ENCODE measurements around the gene PYM1. TPM values are rescaled to one million over a fixed set of nuclear protein-coding genes. Genes with fewer than 3 reads are reported as not detected.

PYM1 gene
- total RNA-seq, 1 experiment from 2014 or later = 58.9 TPM

DNA sequence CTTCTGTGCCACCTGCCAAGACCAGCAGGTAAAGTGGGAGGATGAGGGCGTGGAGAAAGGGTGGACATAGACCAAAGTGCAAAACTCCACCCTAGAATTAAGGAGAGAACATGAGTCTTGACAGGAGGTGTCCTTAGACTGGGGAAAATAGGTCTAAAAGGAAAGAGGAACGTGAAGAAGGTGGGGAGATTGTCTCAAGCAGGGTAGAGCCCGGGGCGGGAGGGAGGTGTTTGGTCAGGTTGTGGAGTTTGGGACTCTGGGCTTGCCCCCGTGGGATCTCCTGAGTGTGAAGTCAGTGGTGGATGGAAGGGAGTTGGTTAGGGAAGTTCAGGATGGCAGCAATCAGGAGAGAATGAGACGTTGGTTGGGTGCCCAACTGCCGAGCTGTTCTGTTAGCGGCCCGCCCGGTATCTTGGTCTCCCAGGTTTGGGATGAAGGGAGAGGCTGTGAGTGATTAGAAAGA lies 3.7 kb upstream of the PYM1 start:
- Histone ChIP-seq H2AFZ (ENCODE audit: low read length) (no peak overlapping the region), H4K5ac (ENCODE audit: insufficient read length, low read depth, low read length) (no peak overlapping the region), H3K9ac (ENCODE audit: extremely low read depth, insufficient read length, low read length) (peak overlapping the region; percentile 9), H2BK120ac (ENCODE audit: low read depth, low read length, poor library complexity, severe bottlenecking) (no peak overlapping the region), H3T11ph (ENCODE audit: low read length) (no peak overlapping the region), H3K9me3 (ENCODE audit: control insufficient read depth, low read depth, low read length) (no peaks in the 10 kb centered on the region), H3K23ac (ENCODE audit: insufficient read length, low read depth, low read length) (no peak overlapping the region), H2BK5ac (ENCODE audit: insufficient read length, low read length) (no peak overlapping the region), H3K18ac (ENCODE audit: insufficient read length, low read depth, low read length) (no peak overlapping the region), H3K23me2 (ENCODE audit: insufficient read length, low read depth, low read length, poor library complexity, severe bottlenecking) (peaks cover 18% of the 10 kb centered on the region), H3K27ac (ENCODE audit: insufficient read length, low read depth, low read length) (no peak overlapping the region), H2BK15ac (ENCODE audit: low read depth, low read length) (no peak overlapping the region), H3K56ac (ENCODE audit: insufficient read length, low read depth, low read length) (no peak overlapping the region), H3K79me1 (ENCODE audit: insufficient read depth, low read depth, low read length, poor library complexity, severe bottlenecking) (no peaks in the 10 kb centered on the region), H2BK12ac (ENCODE audit: insufficient read length, low read depth, low read length) (no peak overlapping the region), H2AK5ac (ENCODE audit: insufficient read length, low read length) (no peak overlapping the region), H3K4me1 (ENCODE audit: insufficient read depth, low read length) (peaks cover 6% of the 10 kb centered on the region; the same call in 1 of the 2 replicates), H2BK20ac (ENCODE audit: low read depth, low read length, poor library complexity, severe bottlenecking) (no peak overlapping the region), H3K79me2 (ENCODE audit: insufficient read depth, low read length) (peaks cover under 1% of the 10 kb centered on the region; the same call in 1 of the 2 replicates), H4K8ac (replicated peaks; ENCODE audit: insufficient read length, low read depth, low read length) (no peak overlapping the region), H3K14ac (ENCODE audit: insufficient read depth, low read length) (no peak overlapping the region), H3K4me2 (ENCODE audit: insufficient read depth, insufficient read length, low read length) (peak overlapping the region; percentile 88), H4K20me1 (ENCODE audit: control insufficient read depth, insufficient read depth, insufficient read length) (no peaks in the 10 kb centered on the region), H3K27me3 (ENCODE audit: insufficient read depth, low read length) (peaks cover 4% of the 10 kb centered on the region; the same call in 1 of the 2 replicates), H3K4ac (ENCODE audit: low read depth, low read length) (no peak overlapping the region), H4K91ac (ENCODE audit: insufficient read length, low read depth, low read length) (no peak overlapping the region)
- no peaks in the 10 kb centered on the region for H3K36me3 Mint-ChIP-seq (ENCODE audit: insufficient read depth in 1 of 3, low read depth in 3 of 3)
- no peak for DNase-seq
- H3K27ac Mint-ChIP-seq = peak overlapping the region in 2 of 3 experiments; percentile 6 to 85; a peak in 4 of 7 replicates
- no CpG with 5 or more reads among the region's 10 CpGs for WGBS (ENCODE audit: extremely low coverage, insufficient read length, low lambda C conversion rate)
- H3K4me3 Mint-ChIP-seq = peak overlapping the region; percentile 82
- H3K4me1 Mint-ChIP-seq = peaks cover 30 to 32% of the 10 kb centered on the region in 2 experiments
- H3K27me3 Mint-ChIP-seq (ENCODE audit: low read depth) = peaks cover 32% of the 10 kb centered on the region
- H3K9me3 Mint-ChIP-seq = no peaks in the 10 kb centered on the region; a peak in 1 of 5 replicates
- TF ChIP-seq, protein P1, sequence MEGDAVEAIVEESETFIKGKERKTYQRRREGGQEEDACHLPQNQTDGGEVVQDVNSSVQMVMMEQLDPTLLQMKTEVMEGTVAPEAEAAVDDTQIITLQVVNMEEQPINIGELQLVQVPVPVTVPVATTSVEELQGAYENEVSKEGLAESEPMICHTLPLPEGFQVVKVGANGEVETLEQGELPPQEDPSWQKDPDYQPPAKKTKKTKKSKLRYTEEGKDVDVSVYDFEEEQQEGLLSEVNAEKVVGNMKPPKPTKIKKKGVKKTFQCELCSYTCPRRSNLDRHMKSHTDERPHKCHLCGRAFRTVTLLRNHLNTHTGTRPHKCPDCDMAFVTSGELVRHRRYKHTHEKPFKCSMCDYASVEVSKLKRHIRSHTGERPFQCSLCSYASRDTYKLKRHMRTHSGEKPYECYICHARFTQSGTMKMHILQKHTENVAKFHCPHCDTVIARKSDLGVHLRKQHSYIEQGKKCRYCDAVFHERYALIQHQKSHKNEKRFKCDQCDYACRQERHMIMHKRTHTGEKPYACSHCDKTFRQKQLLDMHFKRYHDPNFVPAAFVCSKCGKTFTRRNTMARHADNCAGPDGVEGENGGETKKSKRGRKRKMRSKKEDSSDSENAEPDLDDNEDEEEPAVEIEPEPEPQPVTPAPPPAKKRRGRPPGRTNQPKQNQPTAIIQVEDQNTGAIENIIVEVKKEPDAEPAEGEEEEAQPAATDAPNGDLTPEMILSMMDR (conservative IDR thresholded peaks at IDR 0.05) = no peak
